ENCODE measurements around the gene MSRB2.
"Not testable (repeated sequence)": the region's sequence is repeated elsewhere in the genome, so short reads cannot be mapped to it uniquely, and the experiment has no call there.

The MSRB2 gene

DNA sequence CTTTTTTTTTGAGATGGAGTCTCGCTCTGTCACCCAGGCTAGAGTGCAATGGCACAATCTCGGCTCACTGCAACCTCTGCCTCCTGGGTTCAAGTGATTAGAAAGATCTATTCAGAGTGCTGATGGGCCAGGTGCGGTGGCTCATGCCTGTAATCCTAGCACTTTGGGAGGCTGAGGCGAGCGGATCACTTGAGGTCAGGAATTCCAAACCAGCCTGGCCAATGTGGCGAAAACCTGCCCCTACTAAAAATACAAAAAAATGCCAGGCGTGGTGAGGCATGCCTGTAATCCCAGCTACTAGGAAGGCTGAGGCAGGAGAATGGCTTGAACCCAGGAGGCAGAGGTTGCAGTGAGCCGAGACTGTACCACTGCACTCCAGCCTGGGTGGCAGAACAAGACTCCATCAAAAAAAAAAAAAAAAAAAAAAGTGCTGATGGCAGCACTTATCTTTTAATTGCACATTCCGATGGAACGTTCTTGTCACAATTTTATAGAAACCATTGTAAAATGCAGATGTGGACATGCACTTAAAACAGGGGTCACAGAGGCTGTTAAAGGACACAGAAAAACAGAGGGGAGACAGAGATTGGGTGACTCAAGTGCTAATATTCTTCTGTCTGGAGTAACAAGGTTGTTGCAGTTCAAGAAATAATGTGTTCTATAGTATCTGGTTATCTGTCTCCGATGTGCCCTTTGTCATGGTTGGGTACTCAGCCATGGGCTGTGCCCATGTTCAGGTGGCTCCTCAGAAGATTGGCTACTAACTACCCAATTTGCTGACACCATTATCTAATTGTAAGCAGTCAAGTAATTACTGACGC is 25.1 kb upstream of the MSRB2 start:
- DNase-seq, result not testable (repeated sequence)

DNA sequence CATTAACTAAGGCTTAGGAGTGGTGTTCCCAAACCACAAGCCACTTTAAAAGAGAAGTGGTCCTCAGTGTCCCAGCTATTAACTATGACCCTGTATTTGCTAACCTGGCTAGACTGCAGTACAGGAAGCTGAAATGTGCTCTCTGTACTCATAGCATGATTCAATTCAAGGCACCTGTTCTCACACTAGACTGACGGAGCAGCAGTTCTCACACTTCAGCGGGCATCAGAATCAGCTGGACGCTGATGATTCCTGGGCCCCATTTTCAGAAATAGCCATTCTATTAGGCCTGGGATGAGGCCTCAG is 24.5 kb upstream of the MSRB2 start:
- no peak for DNase-seq

DNA sequence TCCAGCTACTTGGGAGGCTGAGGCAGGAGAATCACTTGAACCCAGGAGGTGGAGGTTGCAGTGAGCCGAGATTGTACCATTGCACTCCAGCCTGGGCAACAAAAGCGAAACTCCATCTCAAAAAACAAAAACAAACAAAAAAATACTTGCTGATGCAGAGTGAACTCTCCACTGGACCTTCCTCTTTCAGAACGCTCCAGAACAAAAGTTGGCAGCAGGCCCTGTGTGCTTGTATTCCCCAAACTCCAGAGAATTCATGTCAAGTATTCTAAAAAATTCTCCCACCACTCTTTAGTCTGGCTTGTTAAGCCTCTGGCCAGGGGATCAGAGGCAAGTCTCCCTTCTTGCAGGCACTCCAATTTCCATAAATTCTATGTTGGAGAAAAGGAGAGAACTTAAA is 22.8 kb upstream of the MSRB2 start:
- DNase-seq, result not testable (repeated sequence)

GRCh38 chr10:23073527-23073926 is 21.9 kb upstream of the MSRB2 start:
- no peak for DNase-seq

DNA sequence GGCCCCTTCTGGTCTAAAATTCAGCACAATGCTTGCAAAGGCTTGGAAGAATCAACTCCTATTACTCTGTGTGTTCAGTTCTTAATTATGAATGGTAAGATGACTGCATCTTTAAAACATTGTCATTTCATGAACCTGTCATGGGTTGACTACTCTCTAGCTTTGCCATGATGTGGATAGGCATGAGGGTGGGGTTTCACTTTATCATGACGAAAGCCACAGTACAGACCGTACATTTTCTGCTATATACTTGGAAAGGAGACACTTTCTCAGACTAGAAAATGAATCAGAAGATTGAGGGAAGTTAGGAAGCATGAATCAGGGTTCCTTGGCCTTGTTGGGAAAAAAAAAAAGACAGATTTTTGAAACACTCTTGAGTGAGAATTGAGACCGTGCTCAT is 19.7 kb upstream of the MSRB2 start:
- DNase-seq, result no peak

- DNase-seq, result no peak
Observed at GRCh38 chr10:23078114-23078513, 17.3 kb upstream of the MSRB2 start.

GRCh38 chr10:23079700-23080099 is 15.7 kb upstream of the MSRB2 start:
- no peak for DNase-seq

DNA sequence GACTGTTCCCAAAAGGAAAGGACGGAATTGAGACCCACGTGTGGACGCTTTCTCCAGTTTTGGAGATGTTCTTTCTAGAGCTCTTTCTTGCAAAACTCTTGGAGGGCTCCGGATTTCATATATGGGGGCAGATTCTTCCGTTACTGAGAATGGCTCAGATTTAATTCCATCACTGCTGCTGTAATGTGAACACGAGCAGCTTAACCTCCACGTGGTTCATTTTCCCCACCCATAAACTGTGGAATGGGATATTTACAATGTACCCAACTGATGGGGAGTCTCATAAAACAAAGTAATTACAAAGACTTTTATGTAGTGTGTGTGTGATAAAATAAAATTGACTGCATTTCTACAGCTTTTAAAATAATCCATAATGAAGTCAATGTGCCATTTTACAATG is 15.1 kb upstream of the MSRB2 start:
- no peak for DNase-seq

DNA sequence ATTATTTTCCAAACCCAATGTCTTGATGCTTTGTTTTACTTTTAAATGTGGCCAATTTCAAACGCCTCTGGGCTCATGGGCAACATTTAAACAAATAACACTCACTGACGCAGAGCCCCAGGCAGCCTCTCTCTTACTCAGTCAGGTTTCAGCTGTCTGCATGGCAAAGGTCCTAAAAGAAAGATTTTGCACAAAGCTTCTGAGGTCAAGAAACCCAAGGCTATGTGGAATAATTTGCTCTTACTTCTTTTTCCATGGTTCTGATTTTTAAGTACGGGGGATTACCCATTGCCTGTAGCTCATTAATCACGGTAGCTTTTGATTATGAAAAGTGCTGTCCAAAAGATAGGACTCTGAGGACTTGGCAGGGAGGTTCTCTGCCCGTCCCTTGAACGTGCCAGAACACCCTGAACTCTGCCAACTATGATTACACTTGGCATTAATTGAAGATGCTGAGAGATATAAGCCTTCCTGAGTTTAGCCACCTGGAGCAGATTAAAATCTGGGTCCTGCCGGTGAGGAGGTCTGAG is 14.1 kb upstream of the MSRB2 start:
- no peak for DNase-seq

- DNase-seq, result no peak
Observed at GRCh38 chr10:23081891-23082290, 13.5 kb upstream of the MSRB2 start.

DNA sequence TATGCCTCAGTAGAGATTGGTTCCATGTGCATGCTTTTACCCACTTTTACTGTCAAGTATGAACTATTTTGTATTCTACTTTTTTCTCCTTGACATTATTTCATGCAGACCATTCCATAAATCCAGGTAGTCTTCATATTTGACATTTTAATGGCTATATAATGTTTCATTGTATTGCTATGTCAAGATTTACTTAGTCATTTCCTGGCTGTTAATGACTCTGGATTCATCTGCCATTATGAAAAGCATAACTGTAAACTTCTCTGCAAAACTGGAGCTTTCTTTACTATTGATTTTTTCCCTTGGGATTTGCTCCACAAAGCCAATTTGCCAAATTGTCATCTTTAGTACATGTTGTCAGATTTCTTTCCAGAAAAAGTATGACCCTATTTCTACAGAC is 6.8 kb upstream of the MSRB2 start:
- no peak for DNase-seq

DNA sequence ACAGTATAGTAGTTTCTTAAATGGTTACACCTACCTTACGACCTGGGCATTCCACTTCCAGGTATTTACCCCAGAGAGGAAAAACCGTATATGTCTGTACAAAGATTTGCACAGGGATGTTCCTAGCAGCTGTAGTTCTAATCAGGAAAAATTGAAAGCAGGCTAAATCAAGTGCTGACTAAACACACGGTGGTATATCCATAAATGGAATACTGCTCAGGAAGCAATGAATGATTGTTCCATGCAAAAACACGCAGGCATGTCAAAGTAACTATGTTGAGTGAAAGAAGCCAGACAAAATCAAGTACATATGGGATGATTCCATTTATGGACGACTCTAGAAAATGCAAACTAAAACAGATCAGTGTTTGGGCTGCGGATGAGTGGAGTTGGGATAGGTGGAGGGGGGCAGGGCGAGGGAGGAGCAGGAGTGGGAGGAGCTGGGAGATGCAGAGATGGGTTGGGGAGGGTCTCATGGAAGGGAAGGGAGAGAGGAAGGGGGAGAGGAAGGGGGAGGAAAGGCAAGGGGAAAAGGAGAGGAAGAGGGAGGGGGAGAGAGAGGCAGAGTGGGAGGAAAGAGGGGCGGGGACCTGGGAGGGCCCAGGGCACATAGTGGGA is 484 bp upstream of the MSRB2 start:
- DNase-seq, result no peak

DNA sequence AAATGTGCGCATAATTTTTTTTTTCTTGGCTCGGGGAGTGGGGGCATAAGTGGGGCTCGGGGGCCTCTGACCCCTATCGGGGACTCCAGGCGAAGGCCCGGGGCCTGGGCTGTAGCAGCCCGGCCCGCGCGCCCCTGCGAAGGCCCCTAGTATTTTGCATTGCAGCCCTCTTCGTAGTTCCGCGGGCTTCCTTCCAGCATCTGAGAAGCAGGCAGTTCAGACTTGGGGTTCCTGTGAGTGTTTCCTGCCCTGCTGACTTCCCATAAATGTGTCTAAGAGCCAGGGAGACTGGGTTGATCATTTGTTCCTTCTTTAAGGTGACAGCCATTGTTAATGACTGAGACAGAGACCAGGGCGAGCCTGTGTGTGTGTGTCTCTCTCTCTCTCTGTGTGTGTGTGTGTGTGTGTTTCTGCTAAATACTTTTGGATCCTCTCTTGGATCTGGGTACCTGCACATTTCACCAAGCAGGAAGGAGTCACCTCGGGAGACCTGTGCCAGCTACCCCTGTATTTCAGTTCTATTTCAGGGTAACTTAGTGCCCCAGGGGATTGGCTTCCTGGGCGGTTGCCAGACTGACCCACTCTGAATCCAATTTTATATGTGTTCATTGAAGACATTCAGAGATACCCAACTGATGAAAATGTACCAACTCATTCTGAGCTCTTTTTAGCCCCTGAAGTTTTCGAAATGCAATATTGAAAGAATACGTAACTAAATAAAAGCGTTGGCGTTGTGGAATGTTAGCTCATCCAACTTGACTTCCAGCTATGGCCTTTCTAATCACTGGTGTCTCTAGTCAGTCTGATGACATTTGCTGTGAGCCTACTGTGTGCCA is 805 bp downstream of the MSRB2 start:
- DNase-seq, result peak; percentile 38

GRCh38 chr10:23096802-23097549 is 1.6 kb downstream of the MSRB2 start:
- no peak for DNase-seq

GRCh38 chr10:23099079-23099478 is 3.7 kb downstream of the MSRB2 start:
- DNase-seq, result no peak

DNA sequence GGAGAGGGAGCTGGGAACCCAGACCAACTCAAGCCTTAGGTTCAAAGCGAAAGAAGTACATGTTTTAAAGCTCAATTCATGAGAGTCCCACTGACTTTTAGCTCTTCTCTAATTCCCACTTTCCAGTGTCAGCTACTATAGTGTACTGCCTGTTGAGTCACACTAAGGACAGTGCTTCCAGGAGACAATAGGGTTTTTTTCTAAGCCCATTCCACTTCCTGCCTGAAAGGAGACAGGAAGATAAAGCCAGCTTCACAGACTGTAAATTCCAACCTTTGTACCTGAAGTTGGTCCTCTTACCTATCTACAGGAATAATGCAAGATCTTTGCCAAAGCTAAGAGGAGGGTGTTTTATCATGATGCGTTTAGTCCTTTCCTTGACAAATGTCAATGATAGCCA is 4.4 kb downstream of the MSRB2 start:
- DNase-seq, result no peak

- no peak for DNase-seq
Observed at GRCh38 chr10:23100331-23101030, 5.1 kb downstream of the MSRB2 start.

DNA sequence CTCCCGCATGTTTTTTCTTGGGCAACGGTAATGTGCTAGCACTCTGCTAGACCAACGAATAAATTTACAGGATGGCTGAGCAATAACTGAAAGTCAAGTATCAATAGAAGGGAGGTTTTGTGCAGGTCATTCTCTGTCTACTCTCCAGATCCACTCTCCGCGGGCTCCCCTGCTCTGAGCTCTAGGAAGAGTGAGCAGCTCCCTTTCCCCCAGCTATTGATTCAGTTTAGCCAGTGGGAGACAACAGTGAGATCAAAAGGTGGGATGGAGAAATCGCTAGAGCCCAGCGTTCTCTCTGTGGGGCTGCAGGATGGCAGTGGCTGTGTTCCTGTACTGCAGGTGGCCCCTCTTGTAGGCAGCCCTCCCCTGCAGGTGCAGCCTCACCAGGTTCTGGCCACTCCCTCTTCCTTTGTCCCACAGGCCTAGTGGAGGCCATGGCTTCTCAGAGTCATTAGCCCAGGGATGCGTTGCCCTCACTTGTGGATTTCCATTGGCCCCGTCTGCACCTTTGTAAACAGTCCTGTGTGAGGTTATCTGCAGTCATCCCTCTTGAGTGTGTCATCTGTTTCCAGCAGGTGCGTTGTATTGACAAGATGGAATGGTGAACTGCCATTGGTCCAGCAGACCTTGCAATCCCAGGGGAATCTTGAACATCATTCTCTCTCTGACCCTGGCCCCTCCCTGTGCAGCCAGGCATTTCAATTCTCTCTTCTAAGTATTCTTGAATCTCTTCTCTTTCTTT is 11.1 kb downstream of the MSRB2 start:
- DNase-seq, result no peak

DNA sequence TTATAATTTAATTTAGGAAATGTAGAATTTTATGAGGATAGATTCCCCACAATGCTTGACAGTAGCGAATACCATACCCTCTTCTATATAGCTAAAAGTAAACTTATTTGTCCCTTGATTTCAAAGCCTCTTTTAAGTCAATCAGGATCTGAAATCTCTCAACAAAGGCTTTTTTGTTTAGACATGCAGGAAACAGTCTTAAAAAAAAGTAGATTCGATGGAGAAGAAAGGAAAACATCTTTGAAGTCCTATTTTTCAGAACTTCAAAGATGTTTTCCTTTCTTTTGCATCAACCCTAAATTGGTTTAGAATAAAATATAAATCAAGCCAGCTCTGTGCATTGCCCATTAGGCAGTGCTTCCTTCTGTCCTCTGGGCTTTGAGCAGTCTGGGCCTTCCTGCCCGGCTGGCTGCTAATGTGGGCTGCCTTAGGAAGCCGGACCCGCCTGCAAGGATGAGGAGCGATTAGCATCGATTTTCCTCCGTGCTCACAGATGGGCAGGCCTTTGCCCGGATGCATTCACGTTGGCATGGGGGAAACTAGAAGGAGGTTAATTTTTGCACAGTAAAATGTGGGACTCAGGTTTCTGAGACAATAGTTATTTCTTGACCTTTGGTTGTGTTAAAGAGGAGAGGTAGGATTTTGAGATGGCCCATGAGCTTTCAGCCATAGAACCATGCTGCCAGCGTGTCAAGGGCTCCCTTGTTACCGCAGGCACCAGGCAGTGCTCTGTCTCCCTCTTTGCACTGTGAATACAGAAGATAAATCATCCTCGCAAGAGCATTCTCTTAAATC is 15.5 kb downstream of the MSRB2 start:
- no peak for DNase-seq

GRCh38 chr10:23111517-23112286 is 16.3 kb downstream of the MSRB2 start:
- no peak for DNase-seq

Data from activated CD4-positive, CD25-positive, alpha-beta regulatory T cell treated with anti-CD3 and anti-CD28 coated beads, Interleukin-2, amount 50 U/mL, for 72 hours (primary cell).